Smooth muscle cell (in vitro differentiated cells): ENCODE data around the gene PHTF1. TPM values are rescaled to one million over a fixed set of nuclear protein-coding genes. Genes with fewer than 3 reads are reported as not detected.
A peak's percentile ranks its signal among the peaks of the same experiment; 100 is the strongest.
"Not testable (repeated sequence)": the region's sequence is repeated elsewhere in the genome, so short reads cannot be mapped to it uniquely, and the experiment has no call there.

ENCODE experiments used
- DNase-seq: peaks from one replicate; lab custom pipeline; 2025; ENCODE audit not compliant: unreplicated experiment; lab: John Stamatoyannopoulos, UW
- H2AFZ ChIP-seq: fragments of 200-600 bp; sonication (generic); 2 replicates; pipeline ENCODE4 v1.6.0; 2016; ENCODE audit warnings: antibody characterized with exemption, low read depth, mild to moderate bottlenecking
- H3F3A ChIP-seq: fragments of 200-600 bp; sonication (generic); 2 replicates; pipeline ENCODE4 v1.6.0; 2017; ENCODE audit warnings: antibody characterized with exemption, low read depth
- H3K27ac ChIP-seq: fragments of 200-600 bp; sonication (generic); 2 replicates; pipeline ENCODE4 v1.5.1; 2016; ENCODE audit warnings: low read depth, mild to moderate bottlenecking
- H3K27me3 ChIP-seq: fragments of 200-600 bp; sonication (generic); 2 replicates; pipeline ENCODE4 v1.6.1; 2016; ENCODE audit warnings: low read depth, mild to moderate bottlenecking
- H3K36me3 ChIP-seq: fragments of 200-600 bp; sonication (generic); 2 replicates; pipeline ENCODE4 v1.5.1; 2016; ENCODE audit warnings: low read depth
- H3K4me1 ChIP-seq: fragments of 200-600 bp; sonication (generic); 2 replicates; pipeline ENCODE4 v1.5.1; 2016; ENCODE audit warnings: low read depth
- H3K4me2 ChIP-seq: fragments of 200-600 bp; sonication (generic); 2 replicates; pipeline ENCODE4 v1.6.0; 2016; ENCODE audit warnings: mild to moderate bottlenecking
- H3K4me3 ChIP-seq: fragments of 200-600 bp; sonication (generic); 2 replicates; pipeline ENCODE4 v1.5.1; 2016; ENCODE audit warnings: mild to moderate bottlenecking
- H3K79me2 ChIP-seq: fragments of 200-600 bp; sonication (generic); 2 replicates; pipeline ENCODE4 v1.6.0; 2016; ENCODE audit warnings: low read depth, mild to moderate bottlenecking
- H3K9ac ChIP-seq: fragments of 200-600 bp; sonication (generic); 2 replicates; pipeline ENCODE4 v1.6.0; 2016; ENCODE audit warnings: low read depth
- H3K9me3 ChIP-seq: fragments of 200-600 bp; sonication (generic); replicated peaks from 2 replicates; pipeline ENCODE4 v1.5.1; 2016; ENCODE audit warnings: low read depth
- H4K20me1 ChIP-seq: fragments of 200-600 bp; sonication (generic); 2 replicates; pipeline ENCODE4 v1.6.0; 2016; ENCODE audit warnings: low read depth
- WGBS: methylation state at CpG from one replicate; pipeline ENCODE4 v1.1.7; 2016; ENCODE audit warnings: low lambda C conversion rate; 5-methylcytosine and 5-hydroxymethylcytosine counted together
- polyA plus RNA-seq: library from polyadenylated mRNA; unstranded; fragments of >200 nt; fragmentation: Nextera tagmentation; extraction: Ambion mirVana; gene quantifications from 2 replicates; pipeline ENCODE4 v1.2.1, GENCODE V29; 2016
- total RNA-seq: library from RNA; depleted of rRNA; stranded (reverse); fragments of >200 nt; gene quantifications from 2 replicates; pipeline ENCODE4 v1.2.3, GENCODE V29; 2014
- TF ChIP-seq, protein P1 (sequence below): fragments of 200-600 bp; sonication (generic); IDR thresholded peaks from 2 replicates; pipeline ENCODE4 v1.5.1; 2017; ENCODE audit warnings: borderline replicate concordance, mild to moderate bottlenecking, antibody characterized with exemption; ENCODE audit not compliant: insufficient read depth, poor library complexity, severe bottlenecking

Gene PHTF1
- total and polyA plus RNA-seq, 2 experiments from 2014 or later: 23.9 to 25.4 TPM

DNA sequence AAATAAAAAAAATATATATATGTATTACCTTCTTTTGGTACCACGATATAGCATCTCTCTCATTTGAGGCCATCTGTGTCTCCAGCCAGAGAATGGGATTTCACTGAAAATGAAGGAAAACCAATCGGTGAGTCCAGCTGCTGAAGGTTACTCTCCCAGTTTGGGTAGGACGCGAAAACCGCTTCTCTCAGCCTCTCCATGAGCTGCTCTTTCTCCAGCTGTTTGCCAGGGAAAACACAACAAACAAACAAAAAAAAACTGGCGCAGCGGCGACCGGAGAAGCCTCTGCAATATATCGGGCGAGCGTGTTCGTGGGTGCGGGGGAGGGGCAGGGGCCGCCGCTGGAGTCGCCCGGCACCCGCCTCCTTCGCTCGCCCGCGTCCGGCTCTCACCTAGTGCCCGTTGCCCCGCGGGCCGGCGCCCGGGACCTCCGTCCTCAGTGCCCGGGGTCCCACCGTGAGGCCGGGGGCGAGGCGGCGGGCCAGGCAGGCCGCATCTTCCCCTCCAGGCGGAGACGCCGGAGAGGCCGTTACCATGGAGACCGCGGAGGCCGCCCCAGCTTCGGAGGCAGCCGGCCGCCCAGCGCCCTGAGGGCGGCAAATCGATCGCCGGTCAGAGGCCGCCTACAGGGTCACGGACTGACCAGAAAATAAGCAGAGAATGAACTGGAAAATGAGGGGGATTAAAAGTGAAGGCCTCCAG lies 504 bp downstream of the PHTF1 start:
- no peaks in the 10 kb centered on the region for H3K27me3 ChIP-seq
- DNase-seq: peak; percentile 72
- peak overlapping the region; percentile 94 for H3K27ac ChIP-seq
- no peaks in the 10 kb centered on the region for H3K9me3 ChIP-seq
- H3K4me3 ChIP-seq: peak overlapping the region; percentile 98
- H3K79me2 ChIP-seq: peaks cover 41% of the 10 kb centered on the region
- TF ChIP-seq, protein P1, sequence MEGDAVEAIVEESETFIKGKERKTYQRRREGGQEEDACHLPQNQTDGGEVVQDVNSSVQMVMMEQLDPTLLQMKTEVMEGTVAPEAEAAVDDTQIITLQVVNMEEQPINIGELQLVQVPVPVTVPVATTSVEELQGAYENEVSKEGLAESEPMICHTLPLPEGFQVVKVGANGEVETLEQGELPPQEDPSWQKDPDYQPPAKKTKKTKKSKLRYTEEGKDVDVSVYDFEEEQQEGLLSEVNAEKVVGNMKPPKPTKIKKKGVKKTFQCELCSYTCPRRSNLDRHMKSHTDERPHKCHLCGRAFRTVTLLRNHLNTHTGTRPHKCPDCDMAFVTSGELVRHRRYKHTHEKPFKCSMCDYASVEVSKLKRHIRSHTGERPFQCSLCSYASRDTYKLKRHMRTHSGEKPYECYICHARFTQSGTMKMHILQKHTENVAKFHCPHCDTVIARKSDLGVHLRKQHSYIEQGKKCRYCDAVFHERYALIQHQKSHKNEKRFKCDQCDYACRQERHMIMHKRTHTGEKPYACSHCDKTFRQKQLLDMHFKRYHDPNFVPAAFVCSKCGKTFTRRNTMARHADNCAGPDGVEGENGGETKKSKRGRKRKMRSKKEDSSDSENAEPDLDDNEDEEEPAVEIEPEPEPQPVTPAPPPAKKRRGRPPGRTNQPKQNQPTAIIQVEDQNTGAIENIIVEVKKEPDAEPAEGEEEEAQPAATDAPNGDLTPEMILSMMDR: no peak
- H3K9ac ChIP-seq: peak overlapping the region; percentile 93
- peak overlapping the region; percentile 87 for H3K4me2 ChIP-seq
- under 1% methylated on average over 55 of the region's 55 CpGs for WGBS
- H3K4me1 ChIP-seq: peaks cover 15% of the 10 kb centered on the region
- H3F3A ChIP-seq: peaks cover 3% of the 10 kb centered on the region
- H4K20me1 ChIP-seq: no peaks in the 10 kb centered on the region
- H3K36me3 ChIP-seq: no peaks in the 10 kb centered on the region
- H2AFZ ChIP-seq: peak overlapping the region; percentile 85

DNA sequence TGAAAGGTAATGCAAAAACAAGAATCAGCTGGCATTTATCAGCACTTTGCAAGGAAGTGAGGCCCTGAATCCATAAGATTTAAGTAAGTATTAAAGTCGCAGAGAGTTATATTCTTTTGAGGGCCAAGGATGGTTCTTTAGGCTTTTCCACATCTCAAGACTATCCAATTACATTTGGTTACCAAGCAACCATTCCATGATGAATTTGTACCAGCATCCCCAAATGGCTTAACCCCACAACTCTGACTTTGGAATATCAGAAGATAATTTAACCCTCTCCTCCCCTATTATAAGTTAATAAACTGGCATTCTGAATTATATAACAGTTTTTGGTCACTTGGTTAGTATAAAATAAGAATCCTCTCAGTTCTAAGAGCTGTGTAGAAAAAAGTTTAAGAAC lies 2.8 kb downstream of the PHTF1 start:
- no peaks in the 10 kb centered on the region for H3K27me3 ChIP-seq
- no peak overlapping the region for H2AFZ ChIP-seq
- H3F3A ChIP-seq: peaks cover 3% of the 10 kb centered on the region
- no peak overlapping the region for H3K4me3 ChIP-seq
- H3K9me3 ChIP-seq: no peaks in the 10 kb centered on the region
- no peak for DNase-seq
- H4K20me1 ChIP-seq: no peaks in the 10 kb centered on the region
- TF ChIP-seq, protein P1: no peak
- H3K4me1 ChIP-seq: peaks cover 15% of the 10 kb centered on the region
- no peak overlapping the region for H3K9ac ChIP-seq
- no peak overlapping the region for H3K27ac ChIP-seq
- H3K4me2 ChIP-seq: peak overlapping the region; percentile 87
- no peaks in the 10 kb centered on the region for H3K36me3 ChIP-seq
- WGBS: 100% methylated on average over 1 of the region's 1 CpG
- peaks cover 56% of the 10 kb centered on the region for H3K79me2 ChIP-seq

DNA sequence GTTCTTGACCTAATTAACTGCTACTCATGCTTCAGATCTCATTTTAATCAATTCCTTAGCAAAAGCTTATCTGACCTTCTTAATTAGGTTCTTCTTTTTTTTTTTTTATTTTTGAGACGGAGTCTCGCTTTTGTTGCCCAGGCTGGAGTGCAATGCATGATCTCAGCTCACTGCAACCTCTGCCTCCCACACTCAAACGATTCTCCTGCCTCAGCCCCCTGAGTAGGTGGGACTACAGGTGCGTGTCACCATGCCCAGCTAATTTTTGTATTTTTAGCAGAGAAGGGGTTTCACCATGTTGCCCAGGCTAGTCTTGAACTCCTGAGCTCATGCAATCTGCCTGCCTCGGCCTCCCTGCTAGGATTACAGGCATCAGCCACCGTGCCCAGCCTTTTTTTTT lies 6.0 kb downstream of the PHTF1 start:
- H3K9me3 ChIP-seq, H3K27me3 ChIP-seq, H4K20me1 ChIP-seq, H3K27ac ChIP-seq, H3K4me3 ChIP-seq, H3K4me2 ChIP-seq, H3K9ac ChIP-seq, DNase-seq, H3K36me3 ChIP-seq, H3F3A ChIP-seq, H2AFZ ChIP-seq: not testable (repeated sequence)
- H3K79me2 ChIP-seq: peaks cover 62% of the 10 kb centered on the region
- peaks cover 15% of the 10 kb centered on the region for H3K4me1 ChIP-seq
- WGBS: 94% methylated on average over 6 of the region's 6 CpGs

DNA sequence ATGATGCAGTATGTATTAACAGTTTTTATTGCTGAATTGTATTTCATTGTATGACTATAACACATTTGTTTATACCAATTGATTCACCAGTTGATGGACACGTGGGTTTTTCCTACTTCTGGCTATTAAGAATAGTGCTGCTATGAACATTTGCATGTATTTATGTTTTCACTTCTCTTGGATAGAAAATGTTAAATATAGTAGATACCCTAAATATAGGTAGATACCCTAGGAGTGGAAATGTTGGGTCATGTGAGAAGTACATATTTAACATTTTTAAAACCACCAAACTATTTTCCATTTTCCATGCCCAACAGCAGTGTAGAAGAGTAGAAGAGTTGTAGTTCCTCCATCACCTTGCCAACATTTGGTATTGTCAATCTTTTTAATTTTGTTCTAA lies 7.8 kb downstream of the PHTF1 start:
- no peak overlapping the region for H3K9ac ChIP-seq
- no peak overlapping the region for H3K4me2 ChIP-seq
- H3K27ac ChIP-seq: no peak overlapping the region
- no peak overlapping the region for H2AFZ ChIP-seq
- no peaks in the 10 kb centered on the region for H3K27me3 ChIP-seq
- H3K4me3 ChIP-seq: no peak overlapping the region
- H3K36me3 ChIP-seq: no peaks in the 10 kb centered on the region
- no peak for DNase-seq
- no peaks in the 10 kb centered on the region for H4K20me1 ChIP-seq
- peaks cover 48% of the 10 kb centered on the region for H3K79me2 ChIP-seq
- no peaks in the 10 kb centered on the region for H3K9me3 ChIP-seq
- peaks cover 5% of the 10 kb centered on the region for H3F3A ChIP-seq
- WGBS: 95% methylated on average over 1 of the region's 1 CpG
- TF ChIP-seq, protein P1: no peak
- peaks cover 14% of the 10 kb centered on the region for H3K4me1 ChIP-seq
